ENCODE data around the gene CDK3.
"Not testable (repeated sequence)": the region's sequence is repeated elsewhere in the genome, so short reads cannot be mapped to it uniquely, and the experiment has no call there.

CDK3 gene

GRCh38 chr17:76017481-76018339 lies 17.1 kb downstream of the CDK3 start:
- DNase-seq = no peak

GRCh38 chr17:76018340-76018680 lies 17.7 kb downstream of the CDK3 start:
- DNase-seq = no peak

- DNase-seq = no peak
Measured at GRCh38 chr17:76018801-76019200, 18.1 kb downstream of the CDK3 start.

GRCh38 chr17:76019833-76020467 lies 19.3 kb downstream of the CDK3 start:
- DNase-seq = no peak

- DNase-seq = no peak
Measured at GRCh38 chr17:76022285-76022684, 21.6 kb downstream of the CDK3 start.

- DNase-seq = no peak
Measured at GRCh38 chr17:76022973-76023899, 22.6 kb downstream of the CDK3 start.

GRCh38 chr17:76023900-76024237 lies 23.2 kb downstream of the CDK3 start:
- DNase-seq = no peak

- DNase-seq = no peak
Measured at GRCh38 chr17:76024353-76024752, 23.7 kb downstream of the CDK3 start.

- DNase-seq = no peak
Measured at GRCh38 chr17:76025294-76025693, 24.6 kb downstream of the CDK3 start.

GRCh38 chr17:76026714-76027158 lies 26.1 kb downstream of the CDK3 start:
- no peak for DNase-seq

GRCh38 chr17:76027159-76027839 lies 26.6 kb downstream of the CDK3 start, which contains the start of gene EVPL:
Gene EVPL (minus strand): TSS chr17:76027306. CDS start chr17:76027198, 108 bp downstream.
- DNase-seq = no peak

- DNase-seq = peak; percentile 8
Measured at GRCh38 chr17:76032073-76032779, 31.6 kb downstream of the CDK3 start.

- DNase-seq = no peak
Measured at GRCh38 chr17:76032780-76033108, 32.1 kb downstream of the CDK3 start.

- DNase-seq = no peak
Measured at GRCh38 chr17:76033139-76033538, 32.5 kb downstream of the CDK3 start.

GRCh38 chr17:76034428-76035350 lies 34.0 kb downstream of the CDK3 start:
- no peak for DNase-seq

GRCh38 chr17:76036497-76037261 lies 36.0 kb downstream of the CDK3 start:
- no peak for DNase-seq

GRCh38 chr17:76038050-76038449 lies 37.4 kb downstream of the CDK3 start:
- DNase-seq = no peak

- no peak for DNase-seq
Measured at GRCh38 chr17:76039121-76039520, 38.5 kb downstream of the CDK3 start.

- no peak for DNase-seq
Measured at GRCh38 chr17:76040376-76040775, 39.7 kb downstream of the CDK3 start.

- not testable (repeated sequence) for DNase-seq
Measured at GRCh38 chr17:76042868-76043267, 42.2 kb downstream of the CDK3 start.
